PFSK-1 (cell line): ENCODE measurements around the gene LTB4R2.

Experiments
- POLR2AphosphoS5 ChIP-seq: IDR thresholded peaks from 2 replicates; pipeline ENCODE4 v1.6.1; 2012; ENCODE audit warnings: low read depth, mild to moderate bottlenecking, control low read depth, low read length, moderate library complexity
- TF ChIP-seq, protein P1 (sequence below), 2 experiments: IDR thresholded peaks; 2 replicates each; pipeline versions ENCODE4 v1.6.1 to v1.8.0; 2011 to 2012; ENCODE audit warnings: low read depth in 2 of 2, low read length in 2 of 2, control low read depth in 1 of 2, inconsistent platforms in 1 of 2, mild to moderate bottlenecking in 1 of 2, moderate library complexity in 1 of 2; ENCODE audit not compliant: insufficient read depth in 1 of 2

GRCh38 chr14:24284501-24285035, 25.4 kb upstream of the LTB4R2 start:
- TF ChIP-seq, protein P1, sequence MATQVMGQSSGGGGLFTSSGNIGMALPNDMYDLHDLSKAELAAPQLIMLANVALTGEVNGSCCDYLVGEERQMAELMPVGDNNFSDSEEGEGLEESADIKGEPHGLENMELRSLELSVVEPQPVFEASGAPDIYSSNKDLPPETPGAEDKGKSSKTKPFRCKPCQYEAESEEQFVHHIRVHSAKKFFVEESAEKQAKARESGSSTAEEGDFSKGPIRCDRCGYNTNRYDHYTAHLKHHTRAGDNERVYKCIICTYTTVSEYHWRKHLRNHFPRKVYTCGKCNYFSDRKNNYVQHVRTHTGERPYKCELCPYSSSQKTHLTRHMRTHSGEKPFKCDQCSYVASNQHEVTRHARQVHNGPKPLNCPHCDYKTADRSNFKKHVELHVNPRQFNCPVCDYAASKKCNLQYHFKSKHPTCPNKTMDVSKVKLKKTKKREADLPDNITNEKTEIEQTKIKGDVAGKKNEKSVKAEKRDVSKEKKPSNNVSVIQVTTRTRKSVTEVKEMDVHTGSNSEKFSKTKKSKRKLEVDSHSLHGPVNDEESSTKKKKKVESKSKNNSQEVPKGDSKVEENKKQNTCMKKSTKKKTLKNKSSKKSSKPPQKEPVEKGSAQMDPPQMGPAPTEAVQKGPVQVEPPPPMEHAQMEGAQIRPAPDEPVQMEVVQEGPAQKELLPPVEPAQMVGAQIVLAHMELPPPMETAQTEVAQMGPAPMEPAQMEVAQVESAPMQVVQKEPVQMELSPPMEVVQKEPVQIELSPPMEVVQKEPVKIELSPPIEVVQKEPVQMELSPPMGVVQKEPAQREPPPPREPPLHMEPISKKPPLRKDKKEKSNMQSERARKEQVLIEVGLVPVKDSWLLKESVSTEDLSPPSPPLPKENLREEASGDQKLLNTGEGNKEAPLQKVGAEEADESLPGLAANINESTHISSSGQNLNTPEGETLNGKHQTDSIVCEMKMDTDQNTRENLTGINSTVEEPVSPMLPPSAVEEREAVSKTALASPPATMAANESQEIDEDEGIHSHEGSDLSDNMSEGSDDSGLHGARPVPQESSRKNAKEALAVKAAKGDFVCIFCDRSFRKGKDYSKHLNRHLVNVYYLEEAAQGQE (IDR thresholded peaks at IDR 0.05; ENCODE audit: insufficient read depth in 1 of 2, low read depth in 2 of 2, low read length in 2 of 2): no peak
- no peak for TF ChIP-seq POLR2AphosphoS5
